SIG-M5 treated with dmso at 0.1 percent for 504 hours (cell line): ENCODE results near the gene HIVEP3.

Experiments used
- DNase-seq: peaks from one replicate; lab custom pipeline; 2025; ENCODE audit not compliant: unreplicated experiment; lab: John Stamatoyannopoulos, UW

The HIVEP3 gene

DNA sequence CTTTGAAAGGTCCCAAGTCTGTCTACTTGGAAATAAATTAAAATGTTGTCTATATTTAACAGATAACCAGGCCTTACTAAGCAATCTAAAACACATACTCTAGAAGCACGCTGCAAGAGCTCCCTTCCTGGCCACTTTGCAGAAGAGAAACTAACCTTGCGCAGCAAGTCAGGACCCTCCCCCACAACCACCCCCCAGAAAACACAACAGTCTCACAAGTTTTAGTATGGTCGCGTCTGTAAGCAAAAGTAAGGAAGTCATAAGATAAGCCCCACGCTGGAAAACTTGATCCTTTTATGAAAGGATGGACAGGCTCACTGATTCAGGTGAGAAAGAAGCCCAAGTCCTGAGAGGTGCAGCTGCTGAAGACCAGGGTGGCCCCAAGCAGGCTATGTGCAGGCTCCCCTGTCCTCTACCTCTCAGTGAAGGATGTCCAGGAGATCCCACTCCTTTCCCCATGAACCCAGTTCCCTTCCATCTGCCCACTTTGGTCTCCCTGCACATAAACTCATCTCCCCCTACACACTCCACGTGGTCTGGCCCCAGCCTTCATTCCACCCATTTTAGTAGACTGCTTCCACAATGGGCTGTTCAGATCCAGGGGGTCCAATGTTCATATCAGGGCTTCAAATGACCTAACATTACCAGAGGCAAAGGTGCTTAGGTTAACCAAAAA is 23.8 kb downstream of the HIVEP3 start:
- DNase-seq = peak; percentile 58

DNA sequence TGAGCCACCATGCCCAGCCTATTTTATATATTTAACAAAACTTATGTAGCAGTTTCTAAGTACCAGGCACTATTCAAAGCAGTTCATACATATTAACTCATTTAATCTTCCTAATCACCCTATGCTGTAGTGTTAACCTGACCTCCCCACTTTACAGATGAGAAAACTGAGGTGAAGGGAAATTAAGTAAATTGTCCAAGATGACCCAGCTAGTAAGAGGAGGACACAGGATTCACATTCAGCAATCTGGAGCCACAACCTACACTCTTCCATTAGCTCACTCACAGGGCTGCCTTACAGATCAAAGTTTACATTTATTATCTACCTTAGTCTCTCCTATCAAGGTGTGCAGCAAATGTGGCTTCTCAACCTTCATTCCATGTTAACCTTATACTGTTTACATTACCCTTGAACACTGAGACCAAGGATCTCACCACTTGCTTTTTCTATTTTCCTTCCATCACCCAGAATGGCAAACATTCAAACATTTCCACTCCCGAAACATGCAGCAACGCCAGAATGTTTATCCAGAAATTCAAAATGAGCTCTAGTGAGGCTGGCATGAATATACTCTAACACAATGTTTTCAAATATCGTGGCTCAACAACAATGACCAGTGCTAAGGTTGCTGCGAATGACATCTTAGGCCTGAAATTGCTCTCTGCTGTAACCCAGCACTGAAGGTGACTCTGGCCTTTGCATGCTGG is 24.5 kb downstream of the HIVEP3 start:
- no peak for DNase-seq

DNA sequence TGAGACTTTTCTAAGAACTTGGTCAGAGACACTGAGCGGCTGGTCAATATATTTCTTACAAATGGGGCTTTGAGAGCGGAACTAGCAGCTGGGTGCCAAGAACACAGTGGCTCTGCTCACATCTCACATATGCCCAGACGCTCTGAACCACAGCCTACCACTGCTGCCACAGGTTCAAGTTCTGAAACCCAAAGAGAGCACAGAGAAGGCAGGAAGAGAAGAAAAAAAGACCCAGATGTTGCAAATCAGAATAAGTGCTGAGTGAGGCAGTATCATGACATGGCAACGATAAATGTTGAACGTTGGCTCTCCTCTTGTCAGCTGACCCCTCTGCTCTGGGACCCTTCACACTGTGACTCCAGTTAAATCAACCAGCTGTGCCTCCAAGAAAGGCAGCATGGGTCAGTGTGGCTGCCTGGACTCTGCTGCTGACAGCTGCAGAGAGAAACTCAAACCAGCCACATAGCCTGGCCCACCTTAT is 26.4 kb downstream of the HIVEP3 start:
- DNase-seq = no peak

DNA sequence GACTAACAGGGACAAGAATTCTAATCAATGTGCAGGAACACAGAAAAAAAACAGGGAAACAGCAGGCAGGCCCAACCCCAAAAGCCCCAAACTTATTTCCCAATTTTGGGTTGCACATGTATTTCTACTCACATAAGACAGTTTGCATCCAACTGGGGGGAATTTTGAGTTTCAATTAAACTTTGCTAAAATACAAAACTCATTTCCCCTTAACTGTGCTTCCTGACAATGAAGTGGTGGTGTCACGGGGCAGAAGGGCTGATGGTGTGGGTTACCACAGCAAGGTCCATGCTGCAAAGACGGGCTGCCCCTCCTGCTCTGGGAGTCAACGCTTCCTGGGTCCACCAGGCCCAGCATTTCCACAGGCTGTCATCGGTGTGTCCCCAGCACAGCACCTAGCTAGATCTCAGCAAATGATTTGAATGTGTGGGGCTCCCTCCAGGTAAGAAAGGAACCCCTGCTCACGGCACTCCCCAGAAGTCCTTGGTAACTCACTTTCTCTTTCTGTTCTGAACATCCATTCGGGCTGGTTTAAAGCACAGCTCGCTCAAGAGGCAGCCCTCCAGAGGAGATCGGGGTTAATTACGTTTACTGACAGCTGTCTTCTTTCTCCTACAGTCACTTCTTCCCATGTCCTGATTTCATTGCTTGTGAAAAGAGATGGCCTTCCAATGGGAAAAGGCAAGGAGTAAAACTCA is 27.4 kb downstream of the HIVEP3 start:
- DNase-seq = peak; percentile 44

DNA sequence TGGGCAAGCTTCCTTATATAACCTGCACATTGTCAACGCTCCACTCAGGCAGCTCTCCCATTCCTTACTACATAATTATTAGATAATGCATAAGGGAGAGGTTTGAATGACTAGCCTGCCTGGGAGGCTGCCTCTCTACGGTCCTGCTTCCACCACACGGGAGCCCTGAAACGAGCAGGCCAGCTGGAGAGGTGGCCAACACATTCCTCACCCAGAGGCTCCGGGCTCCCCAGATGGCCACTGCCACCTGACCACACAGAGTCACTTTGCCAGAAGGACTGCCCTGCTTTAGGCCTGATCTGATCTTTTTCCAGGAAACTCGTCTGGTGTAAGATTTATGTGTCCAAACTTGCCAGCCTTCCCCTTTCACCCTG is 27.9 kb downstream of the HIVEP3 start:
- no peak for DNase-seq

DNA sequence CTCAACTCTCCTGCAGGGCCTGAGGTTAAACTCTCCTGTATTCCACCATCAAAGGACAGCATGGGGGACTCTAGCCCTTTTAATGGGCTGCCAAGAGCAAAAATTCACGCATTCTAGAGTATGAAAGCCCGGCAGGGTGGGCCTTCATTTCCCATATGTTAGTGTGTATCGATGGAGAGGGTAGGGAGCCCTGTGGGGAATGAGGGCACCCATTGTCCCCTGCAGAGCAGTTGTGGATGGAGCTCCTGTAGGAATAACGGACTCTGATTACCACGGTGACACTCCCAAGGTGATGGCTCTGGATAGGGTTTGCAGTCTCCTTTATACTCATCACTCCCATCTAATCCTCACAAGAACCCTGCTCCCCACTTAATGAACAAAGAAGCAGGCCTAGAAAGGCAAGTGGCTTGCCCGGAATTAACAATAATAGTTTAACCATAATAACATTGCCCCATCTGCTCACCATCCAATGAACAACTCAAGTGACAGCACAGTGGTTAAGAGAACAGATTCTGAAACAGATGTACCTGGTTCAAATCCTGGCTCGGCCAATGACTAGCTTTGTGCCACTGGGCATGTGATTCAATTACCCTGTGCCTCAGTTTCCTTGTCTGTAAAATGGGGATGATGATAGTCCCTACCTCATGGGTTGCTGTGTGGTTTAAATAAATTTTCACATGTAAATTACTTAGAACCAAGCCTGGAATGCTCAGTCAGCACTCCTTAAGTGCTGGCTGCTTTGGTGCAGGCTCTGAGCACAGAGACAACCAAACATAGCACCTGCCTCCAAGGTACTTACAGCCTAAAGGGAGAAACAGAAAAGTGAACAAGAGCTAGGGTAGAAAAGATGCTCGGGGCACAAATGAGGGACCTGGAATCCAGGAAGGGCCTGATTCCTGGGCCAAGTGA is 29.0 kb downstream of the HIVEP3 start:
- DNase-seq = no peak

DNA sequence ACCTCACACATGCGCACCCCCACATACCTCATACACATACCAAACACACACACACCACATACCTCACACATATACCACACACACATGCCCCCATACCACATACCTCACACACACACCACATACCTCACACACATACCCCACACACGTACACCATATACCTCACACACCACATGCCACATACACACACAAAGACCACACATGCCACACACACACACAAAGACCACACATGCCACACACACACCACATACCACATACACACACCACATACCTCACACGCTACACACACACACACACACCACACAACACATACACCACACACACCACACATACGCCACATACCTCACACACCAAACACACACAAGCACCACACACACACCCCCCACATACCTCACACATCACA is 30.0 kb downstream of the HIVEP3 start:
- DNase-seq = no peak

DNA sequence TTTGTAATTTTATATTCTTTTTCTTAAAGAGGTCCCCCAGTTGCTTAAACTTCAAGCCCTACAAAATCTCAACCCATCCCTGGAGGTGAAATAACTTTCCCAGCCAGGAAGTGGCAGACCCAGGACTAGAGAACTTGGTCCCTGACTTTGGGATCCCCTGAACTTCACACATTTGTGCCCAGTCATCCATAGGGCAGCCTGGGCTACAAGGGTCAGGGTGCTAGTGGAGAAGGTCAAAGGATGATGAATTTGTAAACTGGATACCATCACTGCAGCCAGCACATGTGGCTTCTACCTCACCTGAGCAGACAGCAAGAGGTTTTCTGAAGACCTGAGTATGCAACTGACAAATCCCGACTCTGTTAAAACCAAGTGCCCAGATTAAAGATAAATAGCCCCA is 31.4 kb downstream of the HIVEP3 start:
- no peak for DNase-seq

DNA sequence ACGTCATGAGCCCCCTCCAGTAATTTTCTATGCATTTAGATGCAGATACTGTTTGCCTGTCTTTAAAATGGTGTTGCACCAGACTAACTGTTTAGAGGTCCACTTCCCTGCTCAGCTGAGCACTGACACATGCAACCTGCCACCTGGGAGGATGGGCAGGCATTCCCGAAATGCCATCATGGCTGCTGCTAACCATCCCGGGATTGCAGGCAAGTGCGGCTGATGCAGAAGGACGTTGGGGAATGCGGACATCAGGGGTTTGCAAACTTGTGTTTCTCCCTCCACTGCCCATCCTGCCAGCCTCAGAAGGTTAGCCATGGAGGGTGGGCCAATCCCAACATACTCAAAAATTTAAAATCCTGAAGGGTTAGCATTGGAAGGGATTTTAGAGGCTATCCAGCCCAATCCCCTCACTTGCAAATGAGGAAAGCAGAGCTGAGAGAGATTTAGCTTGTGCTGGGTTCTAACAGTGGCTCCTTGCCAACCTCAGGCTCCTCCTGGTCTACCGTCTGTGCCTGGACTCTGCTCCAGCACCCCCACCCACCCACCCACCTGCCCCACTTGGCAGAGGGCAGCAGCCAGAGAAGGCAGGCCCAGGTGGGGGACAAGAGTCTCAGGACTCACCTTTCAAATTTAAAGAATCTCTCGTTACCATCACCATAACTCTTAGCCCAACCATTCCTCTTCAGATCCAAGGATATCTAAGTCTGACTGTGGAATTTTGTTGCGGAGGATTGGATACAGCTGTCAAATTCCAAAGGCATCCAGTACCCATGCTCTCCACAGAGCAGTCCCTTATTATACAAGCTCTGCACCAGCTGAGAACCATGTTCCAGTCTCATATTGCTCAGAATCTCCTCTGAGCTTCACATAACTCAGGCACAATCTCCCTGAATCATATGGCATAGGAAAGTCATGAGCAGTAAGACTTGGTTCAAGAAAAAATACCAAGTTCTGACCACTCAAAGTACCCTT is 34.2 kb downstream of the HIVEP3 start:
- DNase-seq = no peak

DNA sequence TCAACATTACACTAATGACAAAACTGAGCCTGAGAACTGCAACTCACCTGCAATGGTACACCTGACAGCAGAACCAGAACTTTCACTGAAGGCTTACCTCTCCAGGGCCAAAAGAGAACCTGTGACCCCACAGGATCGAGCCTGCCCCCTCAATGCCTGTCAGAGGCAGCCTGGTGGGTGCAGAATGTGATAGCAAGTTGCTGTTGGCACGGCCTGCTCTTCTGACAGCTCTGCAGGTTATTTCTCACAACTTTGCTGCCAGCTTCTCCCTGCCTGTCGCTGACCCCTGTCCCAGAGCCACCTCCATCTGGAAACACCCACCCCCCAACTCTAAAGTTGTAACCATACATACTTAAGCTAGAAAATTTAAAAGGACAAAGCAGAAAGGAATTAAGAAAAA is 35.2 kb downstream of the HIVEP3 start:
- no peak for DNase-seq

DNA sequence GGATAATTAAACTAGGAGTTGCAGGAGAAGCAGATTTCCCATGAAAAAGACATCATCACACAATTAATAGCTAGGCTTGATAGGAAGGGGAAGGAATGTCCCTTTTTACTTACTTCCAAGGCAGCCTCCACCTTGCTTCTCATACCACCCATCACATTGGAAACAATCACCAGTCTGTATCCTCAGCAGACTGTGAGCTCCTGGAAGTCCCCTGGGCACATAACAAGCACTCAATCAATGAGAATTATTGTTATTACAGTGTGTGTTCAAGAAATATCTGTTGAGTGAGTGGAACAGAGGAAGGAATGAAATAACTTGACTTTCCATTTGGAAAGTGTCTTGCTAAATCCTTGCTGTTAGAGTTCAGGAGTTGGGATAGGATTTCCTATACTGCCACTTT is 36.2 kb downstream of the HIVEP3 start:
- no peak for DNase-seq

DNA sequence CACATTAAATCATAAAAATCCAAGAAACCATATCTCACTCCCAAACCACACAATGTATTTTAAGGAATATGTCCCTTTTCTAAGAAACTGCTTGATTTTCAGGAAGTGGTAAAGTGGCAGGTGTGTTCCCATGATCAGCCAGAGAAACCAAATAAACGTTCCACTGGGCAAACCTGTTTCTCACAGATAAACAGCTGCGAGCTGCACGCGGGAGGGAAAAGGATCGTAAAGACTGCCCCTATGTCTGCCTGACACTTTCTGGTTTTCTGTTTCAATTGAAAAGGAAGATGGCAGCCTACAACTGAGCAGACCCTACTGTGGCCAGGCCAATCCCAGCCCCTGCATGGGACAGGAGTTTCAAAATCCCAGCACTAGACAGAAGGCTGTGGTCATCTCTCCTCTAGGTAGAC is 36.6 kb downstream of the HIVEP3 start:
- peak; percentile 9 for DNase-seq

DNA sequence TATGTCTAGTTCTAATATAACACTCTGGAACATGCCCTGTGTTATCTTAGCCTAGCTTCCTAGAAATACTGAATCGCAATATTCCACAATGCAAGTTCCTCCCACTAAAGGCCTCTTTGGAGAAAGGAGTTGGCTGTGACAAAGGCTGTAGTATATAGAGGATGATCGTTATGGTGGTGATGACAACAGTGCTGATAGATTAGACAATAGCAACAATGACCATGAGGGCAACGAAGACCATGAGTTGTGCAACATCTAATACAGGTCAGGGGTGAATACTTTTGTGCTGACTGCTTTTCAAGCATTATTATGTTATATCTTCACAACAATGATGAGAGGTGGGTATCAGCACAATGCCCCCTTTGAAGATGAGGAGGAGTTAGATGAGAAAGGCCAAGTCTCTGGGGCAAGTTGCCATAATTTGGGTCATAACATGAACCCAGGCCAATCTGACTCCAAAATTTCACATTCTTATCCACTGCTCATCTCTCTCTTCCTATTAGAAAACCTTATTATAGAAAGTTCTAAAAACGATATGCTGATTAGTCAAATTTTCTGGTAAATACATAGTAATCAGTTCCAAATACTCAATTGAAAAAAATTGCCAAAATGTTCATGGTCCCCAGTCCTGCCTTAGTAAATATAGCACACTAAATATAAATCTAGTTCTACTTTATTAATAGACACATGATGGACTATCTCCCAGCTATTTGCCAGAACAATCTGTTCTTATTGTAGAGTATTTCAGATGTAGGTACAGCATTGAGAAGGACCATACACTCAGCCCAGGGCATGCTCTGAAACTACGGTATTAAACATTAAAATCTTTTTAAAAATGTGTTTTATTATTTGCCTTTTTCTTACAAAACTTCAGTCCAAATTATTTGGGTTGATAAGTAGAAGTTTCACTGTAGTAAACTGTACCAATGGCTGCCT is 37.5 kb downstream of the HIVEP3 start:
- no peak for DNase-seq

DNA sequence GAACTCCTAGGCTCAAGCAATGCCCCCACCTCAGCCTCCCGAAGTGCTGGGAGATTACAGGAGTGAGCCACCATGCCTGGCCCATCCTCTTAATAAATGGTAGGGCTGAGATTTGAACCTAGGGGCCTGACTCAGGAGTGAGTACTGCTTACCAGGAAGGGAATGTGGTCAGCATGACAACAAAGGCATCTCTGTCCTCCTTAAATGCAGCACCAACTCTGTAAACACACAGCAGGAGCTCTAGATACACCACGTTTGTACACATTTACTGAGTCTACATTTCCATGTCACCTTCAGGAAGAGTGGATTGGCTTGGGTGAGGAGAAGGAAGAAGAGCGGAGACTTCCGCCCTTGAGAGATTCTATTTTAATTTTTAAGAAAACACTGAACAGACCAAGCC is 38.5 kb downstream of the HIVEP3 start:
- DNase-seq = no peak

DNA sequence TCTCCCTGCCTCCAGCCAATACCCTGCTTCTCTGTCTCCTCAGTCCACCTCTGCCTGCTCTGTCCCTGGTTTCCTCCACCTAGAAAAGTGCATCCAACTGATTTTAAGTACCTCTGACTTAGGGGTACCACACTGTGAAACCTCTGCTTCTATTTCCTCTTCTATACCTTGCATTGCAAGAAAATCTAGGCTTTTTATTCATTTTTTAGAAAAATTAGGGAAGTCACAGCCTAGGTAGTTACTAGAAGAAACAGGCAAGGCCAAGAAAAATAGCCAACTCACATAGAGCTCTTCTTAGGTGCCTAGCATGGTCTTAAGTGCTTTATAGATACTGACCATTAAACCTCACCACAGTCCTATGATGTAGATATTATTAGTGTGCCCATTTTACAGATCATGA is 39.1 kb downstream of the HIVEP3 start:
- DNase-seq = no peak

DNA sequence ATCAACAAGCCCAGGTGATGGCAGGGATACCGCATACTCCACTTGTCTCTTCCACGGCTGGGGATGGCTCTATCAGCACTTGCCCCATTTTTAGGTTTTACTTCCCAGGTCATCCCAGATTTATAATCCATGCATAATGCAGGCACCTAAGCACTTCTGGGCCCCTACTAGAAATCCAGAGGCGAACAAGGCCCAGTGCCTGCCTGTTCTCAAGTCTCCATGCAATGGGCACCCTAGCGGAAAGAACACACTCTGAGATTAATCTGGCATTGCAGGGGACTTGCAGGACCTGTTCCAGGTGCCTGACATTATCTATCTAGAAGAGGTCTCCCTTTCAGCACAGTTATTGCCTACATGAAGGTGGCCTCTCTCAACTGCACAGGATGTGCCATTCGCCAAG is 39.8 kb downstream of the HIVEP3 start:
- DNase-seq = no peak

DNA sequence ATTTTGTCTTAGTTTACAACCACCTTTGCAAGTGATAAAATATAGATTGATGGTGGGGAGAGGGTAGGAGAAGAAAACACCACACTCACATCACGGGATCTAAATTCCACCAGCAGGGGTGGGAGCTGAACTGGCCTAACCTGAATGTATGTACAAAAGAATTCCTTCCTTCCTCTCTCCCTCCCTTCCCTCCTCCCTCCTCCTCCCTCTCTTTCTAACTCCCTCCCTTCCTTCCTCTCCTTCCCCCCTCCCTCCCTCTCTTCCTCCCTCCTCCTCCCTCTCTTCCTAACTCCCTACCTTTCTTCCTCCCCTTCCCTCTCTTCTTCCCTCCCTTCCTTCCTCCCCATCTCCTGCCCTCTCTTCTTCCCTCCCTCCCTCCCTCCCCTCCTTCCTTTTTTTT is 40.2 kb downstream of the HIVEP3 start:
- DNase-seq = no peak

DNA sequence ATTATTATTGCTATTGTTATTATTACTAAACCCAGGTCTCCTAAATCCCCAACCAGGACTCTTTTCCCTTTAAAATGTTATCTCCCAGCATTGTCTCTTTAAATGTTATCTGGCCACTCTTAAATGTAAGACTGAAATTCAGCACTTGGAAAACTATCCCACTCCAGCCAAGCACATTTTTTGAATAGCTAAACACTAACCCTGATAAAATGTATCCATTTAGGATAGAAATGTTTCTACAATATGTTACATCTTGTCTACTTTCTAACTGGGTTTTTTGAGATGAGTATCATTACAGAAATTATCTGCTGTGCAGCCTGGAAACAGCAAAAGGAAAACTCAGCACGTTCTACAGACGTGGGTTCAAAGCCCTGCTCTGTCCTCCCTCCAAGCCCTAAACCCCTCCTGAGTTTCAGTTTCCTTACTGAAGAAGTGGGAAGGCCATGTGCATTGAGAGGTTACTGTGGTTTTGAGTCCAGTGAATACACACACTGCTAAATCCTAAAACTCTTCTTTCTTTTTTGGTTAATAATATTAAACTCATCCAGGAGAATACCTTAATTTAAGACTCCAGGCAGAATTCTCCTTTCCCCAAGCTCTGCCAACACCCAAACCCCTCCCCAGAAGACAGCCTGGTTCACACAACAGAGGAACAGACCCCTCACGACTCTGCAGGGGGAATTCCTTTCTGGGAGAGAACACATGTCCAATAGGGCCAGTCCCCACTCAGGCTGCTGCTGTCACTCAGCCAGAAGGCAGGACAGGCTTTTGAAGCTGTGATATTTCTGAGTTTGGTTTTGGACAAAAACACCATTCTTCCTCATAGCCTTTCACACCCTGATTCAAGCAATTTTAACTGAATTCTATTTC is 41.9 kb downstream of the HIVEP3 start:
- DNase-seq = no peak
